Measurements from ENCODE around the gene WDR1. TPM values are rescaled to one million over a fixed set of nuclear protein-coding genes. Genes with fewer than 3 reads are reported as not detected.

Gene WDR1
- total RNA-seq, 1 experiment from 2014 or later, result 227 TPM

- Histone ChIP-seq H3K4me3 (ENCODE audit: low read depth, low read length, poor library complexity, severe bottlenecking) (no peak overlapping the region), H3K36me3 (ENCODE audit: insufficient read depth, low read length, poor library complexity, severe bottlenecking) (no peaks in the 10 kb centered on the region), H3K9me3 (ENCODE audit: low read depth, low read length, poor library complexity, severe bottlenecking) (no peaks in the 10 kb centered on the region), H3K27me3 (replicated peaks; ENCODE audit: insufficient read depth, low read depth, low read length, poor library complexity) (peaks cover 29% of the 10 kb centered on the region), H3K4me1 (ENCODE audit: insufficient read depth, low read length, poor library complexity, severe bottlenecking) (no peaks in the 10 kb centered on the region), H3K27ac (ENCODE audit: low read depth, low read length, poor library complexity, severe bottlenecking) (no peak overlapping the region)
- intact Hi-C loops (cut with micrococcal nuclease; ENCODE audit: unreplicated experiment), result no loop called here
- no peak for DNase-seq (ENCODE audit: low spot score)
- BruUV-seq (replicated peaks), result no TSS peak
- ChIA-PET CTCF (no interaction called here), POLR2A (ENCODE audit: low non-redundant PET) (no interaction called here)
- TF ChIP-seq EZH2 (IDR thresholded peaks at IDR 0.05; ENCODE audit: borderline replicate concordance, low read depth, low read length, poor library complexity, severe bottlenecking) (no peak), CTCF (conservative IDR thresholded peaks at IDR 0.05; ENCODE audit: low read depth, low read length) (no peak)
Measured at GRCh38 chr4:10035130-10035529, 81.5 kb downstream of the WDR1 start.

GRCh38 chr4:10034612-10035104, 81.9 kb downstream of the WDR1 start:
- H3K9me3 ChIP-seq (ENCODE audit: low read depth, low read length, poor library complexity, severe bottlenecking), result no peaks in the 10 kb centered on the region
- no peak overlapping the region for H3K27ac ChIP-seq (ENCODE audit: low read depth, low read length, poor library complexity, severe bottlenecking)
- no peaks in the 10 kb centered on the region for H3K4me1 ChIP-seq (ENCODE audit: insufficient read depth, low read length, poor library complexity, severe bottlenecking)
- no peak for DNase-seq (ENCODE audit: low spot score)
- no peak for TF ChIP-seq EZH2 (IDR thresholded peaks at IDR 0.05; ENCODE audit: borderline replicate concordance, low read depth, low read length, poor library complexity, severe bottlenecking)
- no peak for TF ChIP-seq CTCF (conservative IDR thresholded peaks at IDR 0.05; ENCODE audit: low read depth, low read length)
- no peaks in the 10 kb centered on the region for H3K36me3 ChIP-seq (ENCODE audit: insufficient read depth, low read length, poor library complexity, severe bottlenecking)
- CTCF ChIA-PET, result no interaction called here
- no peak overlapping the region for H3K4me3 ChIP-seq (ENCODE audit: low read depth, low read length, poor library complexity, severe bottlenecking)
- intact Hi-C loops (cut with micrococcal nuclease; ENCODE audit: unreplicated experiment), result no loop called here
- BruUV-seq (replicated peaks), result no TSS peak
- POLR2A ChIA-PET (ENCODE audit: low non-redundant PET), result no interaction called here
- peaks cover 25% of the 10 kb centered on the region for H3K27me3 ChIP-seq (replicated peaks; ENCODE audit: insufficient read depth, low read depth, low read length, poor library complexity)

GRCh38 chr4:10034136-10034535, 82.5 kb downstream of the WDR1 start:
- H3K27me3 ChIP-seq (replicated peaks; ENCODE audit: insufficient read depth, low read depth, low read length, poor library complexity), result peaks cover 21% of the 10 kb centered on the region
- BruUV-seq (replicated peaks), result no TSS peak
- TF ChIP-seq CTCF (conservative IDR thresholded peaks at IDR 0.05; ENCODE audit: low read depth, low read length), result no peak
- H3K36me3 ChIP-seq (ENCODE audit: insufficient read depth, low read length, poor library complexity, severe bottlenecking), result no peaks in the 10 kb centered on the region
- H3K4me3 ChIP-seq (ENCODE audit: low read depth, low read length, poor library complexity, severe bottlenecking), result no peak overlapping the region
- intact Hi-C loops (cut with micrococcal nuclease; ENCODE audit: unreplicated experiment), result no loop called here
- H3K9me3 ChIP-seq (ENCODE audit: low read depth, low read length, poor library complexity, severe bottlenecking), result no peaks in the 10 kb centered on the region
- no peaks in the 10 kb centered on the region for H3K4me1 ChIP-seq (ENCODE audit: insufficient read depth, low read length, poor library complexity, severe bottlenecking)
- DNase-seq (ENCODE audit: low spot score), result no peak
- H3K27ac ChIP-seq (ENCODE audit: low read depth, low read length, poor library complexity, severe bottlenecking), result no peak overlapping the region
- ChIA-PET POLR2A (ENCODE audit: low non-redundant PET) (no interaction called here), CTCF (no interaction called here)
